ENCODE data around the gene COA8.
A peak's percentile ranks its signal among the peaks of the same experiment; 100 is the strongest.

COA8 gene

GRCh38 chr14:103625356-103626095 is 62.8 kb downstream of the COA8 start:
- no peak for DNase-seq

DNA sequence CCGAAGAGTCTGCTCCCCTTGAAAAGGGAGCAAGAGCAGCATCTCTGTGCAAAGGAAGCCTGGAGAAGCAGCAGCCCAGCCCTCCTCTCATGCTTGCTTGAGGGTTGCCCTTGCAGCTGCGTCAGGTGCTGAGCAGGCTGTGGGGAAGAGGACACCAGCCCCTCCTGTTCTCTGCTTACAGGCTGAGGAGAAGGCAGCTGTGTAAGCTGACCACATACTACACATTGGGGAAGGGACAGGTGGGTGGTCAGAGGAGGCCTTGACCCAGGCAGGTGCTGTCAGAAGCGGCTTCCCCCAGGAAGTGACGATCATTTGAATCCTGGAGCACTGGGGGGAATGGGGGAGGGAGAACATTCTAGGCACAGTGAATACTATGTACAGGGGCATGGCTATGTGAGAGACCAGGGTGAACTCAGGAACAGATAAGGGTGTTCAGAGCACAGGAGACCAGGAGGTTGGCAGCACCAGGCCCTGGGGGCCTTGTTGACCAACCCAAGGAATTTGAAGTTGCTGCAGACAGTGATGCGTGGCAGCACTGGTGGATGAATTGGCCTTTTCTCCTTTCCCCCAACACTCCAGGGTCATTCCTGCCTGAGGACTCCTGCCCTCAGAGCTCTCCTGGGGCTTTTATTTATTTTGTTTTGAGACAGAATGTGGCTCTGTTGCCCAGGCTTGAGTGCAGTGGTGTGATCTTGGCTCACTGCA is 63.5 kb downstream of the COA8 start:
- no peak for DNase-seq

DNA sequence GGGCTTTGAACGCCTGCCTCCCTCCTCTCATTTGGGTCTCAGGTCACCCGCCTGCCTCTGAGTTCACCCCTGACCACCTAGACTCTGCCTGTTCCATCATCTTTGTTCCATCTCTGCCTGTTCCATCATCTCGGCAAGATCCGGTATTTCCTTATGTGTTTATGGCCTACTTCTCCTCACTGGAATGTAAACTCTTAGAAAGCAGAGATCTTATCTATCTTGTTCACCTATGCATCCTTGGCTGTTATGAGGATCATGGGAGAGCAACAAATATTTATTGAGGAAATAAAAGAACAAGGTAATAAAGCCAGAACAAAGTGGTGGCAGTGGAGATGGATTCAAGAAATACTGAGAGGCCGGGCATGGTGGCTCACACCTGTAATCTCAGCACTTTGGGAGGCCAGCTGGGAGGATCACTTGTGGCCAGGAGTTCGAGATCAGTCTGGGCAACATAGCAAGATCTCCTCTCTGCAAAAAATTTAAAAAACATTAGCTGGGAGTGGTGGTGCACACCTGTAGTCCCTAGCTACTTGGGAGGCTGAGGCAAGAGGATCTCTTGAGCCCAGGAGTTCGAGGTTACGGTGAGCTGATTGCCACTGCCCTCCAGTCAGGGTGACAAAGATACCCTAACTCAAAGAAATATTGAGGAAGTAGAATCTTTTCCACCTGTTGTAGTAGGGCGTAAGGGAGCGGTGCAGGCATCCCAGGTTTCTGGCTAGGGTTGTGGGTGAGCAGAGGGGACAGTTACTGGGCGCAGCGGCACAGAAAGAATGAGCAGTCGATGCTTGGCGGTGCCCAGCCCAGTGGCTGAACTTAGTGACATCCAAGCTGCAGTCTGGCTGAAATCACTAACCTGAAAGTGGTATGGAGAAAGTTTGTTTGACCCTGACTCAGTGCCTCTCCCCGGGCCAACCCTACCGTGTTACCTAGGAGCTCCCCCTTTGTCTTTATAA is 64.6 kb downstream of the COA8 start:
- DNase-seq = no peak

DNA sequence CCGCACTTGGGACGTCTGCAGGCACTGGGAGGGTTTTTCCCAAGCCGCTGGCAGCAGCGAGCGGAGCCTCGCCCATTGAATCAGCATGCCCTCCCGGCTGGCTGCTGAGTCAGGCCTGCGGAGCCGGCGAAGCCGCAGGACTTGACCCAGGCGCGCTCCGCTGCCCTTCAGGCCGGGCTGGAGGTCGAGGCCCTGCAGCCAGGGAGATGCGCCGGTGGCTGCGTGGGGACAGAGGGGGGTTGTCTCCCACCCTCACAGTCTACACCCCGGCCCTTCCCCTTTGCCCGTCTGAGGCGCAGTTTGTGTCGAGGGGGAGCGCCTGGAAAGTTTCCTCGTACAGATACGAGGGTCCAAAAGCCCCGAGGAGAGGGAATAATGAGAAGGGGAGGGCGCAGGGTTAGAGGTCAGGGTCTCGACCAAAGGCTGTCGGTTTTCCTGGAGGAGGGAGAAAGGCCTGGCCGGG is 65.5 kb downstream of the COA8 start:
- DNase-seq = no peak

DNA sequence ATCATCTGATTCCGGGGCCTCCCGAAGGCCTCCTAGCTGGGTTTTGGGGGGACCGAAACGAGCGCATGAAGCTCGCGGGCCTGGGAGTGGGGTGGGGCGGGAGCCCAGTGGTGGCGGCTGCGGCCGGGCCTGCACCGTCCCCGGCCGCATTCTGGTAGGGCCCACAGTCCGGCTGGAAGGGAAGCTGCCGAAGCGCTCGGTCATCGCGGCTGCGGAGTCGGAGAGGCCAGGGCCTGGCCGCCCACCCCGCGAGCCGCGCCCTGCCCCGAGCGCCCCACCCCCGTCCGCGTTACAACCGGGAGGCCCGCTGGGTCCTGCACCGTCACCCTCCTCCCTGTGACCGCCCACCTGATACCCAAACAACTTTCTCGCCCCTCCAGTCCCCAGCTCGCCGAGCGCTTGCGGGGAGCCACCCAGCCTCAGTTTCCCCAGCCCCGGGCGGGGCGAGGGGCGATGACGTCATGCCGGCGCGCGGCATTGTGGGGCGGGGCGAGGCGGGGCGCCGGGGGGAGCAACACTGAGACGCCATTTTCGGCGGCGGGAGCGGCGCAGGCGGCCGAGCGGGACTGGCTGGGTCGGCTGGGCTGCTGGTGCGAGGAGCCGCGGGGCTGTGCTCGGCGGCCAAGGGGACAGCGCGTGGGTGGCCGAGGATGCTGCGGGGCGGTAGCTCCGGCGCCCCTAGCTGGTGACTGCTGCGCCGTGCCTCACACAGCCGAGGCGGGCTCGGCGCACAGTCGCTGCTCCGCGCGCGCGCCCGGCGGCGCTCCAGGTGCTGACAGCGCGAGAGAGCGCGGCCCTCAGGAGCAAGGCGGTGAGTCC is 66.1 kb downstream of the COA8 start, which contains the start of gene KLC1:
KLC1 (plus strand) TSS at position 528 of the 819 bp plus-strand sequence. CDS start 25,354 bp downstream, outside the sequence.
- peak; percentile 61 for DNase-seq

- DNase-seq = no peak
Observed at GRCh38 chr14:103629503-103630121, 66.9 kb downstream of the COA8 start.

GRCh38 chr14:103630364-103631108 is 67.8 kb downstream of the COA8 start:
- DNase-seq = no peak

- no peak for DNase-seq
Observed at GRCh38 chr14:103633391-103633790, 70.6 kb downstream of the COA8 start.

GRCh38 chr14:103634156-103634555 is 71.4 kb downstream of the COA8 start:
- DNase-seq = no peak

GRCh38 chr14:103638594-103638993 is 75.8 kb downstream of the COA8 start:
- DNase-seq = no peak

Measured in NCI-H1092 (cell line).